SK-N-MC (cell line): ENCODE measurements around the gene EMP3.
A peak's percentile ranks its signal among the peaks of the same experiment; 100 is the strongest.

Experiments used
- EZH2 ChIP-seq: fragments of 200-600 bp; sonication (generic); IDR thresholded peaks from one replicate; pipeline ENCODE4 v1.6.1; 2017; ENCODE audit warnings: antibody characterized with exemption
- POLR2AphosphoS5 ChIP-seq: IDR thresholded peaks from 2 replicates; pipeline ENCODE4 v1.6.1; 2012; ENCODE audit warnings: mild to moderate bottlenecking, low read depth, low read length, borderline replicate concordance

DNA sequence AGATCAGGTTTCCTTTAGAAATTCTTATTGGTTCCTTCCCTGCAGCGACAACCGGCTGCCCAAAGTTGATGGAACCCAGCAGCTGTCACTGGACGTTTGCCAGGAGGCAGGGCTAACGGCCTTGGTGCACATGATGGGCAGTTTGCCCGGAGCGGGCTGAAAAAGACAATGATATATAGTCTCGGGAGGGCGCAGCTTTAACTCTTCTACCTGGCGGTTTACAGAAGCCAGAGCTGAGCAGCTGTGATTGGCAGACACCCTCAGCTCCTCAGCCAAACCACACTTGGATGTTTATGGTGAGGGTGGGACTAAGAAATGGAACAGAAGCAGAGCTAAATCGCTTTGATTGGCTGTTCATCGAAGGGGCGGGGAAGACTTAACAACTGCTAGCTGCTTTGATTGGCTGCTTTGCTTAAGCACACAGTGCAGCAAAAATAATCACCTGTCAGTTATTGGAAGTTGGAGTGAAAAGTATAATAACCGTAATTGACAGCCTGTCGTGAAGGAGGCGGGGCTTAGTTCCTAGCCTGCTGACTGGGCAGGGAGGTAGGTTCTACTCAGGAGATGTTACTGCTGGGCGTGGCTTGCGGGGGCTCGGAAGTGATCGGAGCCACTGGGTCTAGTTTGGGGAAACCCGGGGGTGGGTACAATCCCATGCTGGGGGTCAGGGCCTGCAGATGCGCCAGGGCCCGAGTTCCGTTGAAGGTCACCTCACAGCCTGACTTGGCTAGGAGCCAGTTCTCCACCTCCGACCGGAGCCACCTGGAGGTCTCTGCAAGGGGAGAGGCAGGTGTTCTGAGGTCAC lies 7.5 kb downstream of the EMP3 start:
- TF ChIP-seq POLR2AphosphoS5, result peak; percentile 31; the same call in 1 of the 2 replicates
- TF ChIP-seq EZH2, result no peak
